ENCODE data around the gene CACNA2D3. TPM values are rescaled to one million over a fixed set of nuclear protein-coding genes. Genes with fewer than 3 reads are reported as not detected.

CACNA2D3 gene
- total RNA-seq, 8 experiments from 2014 or later = 0.49 to 20.7 (median 9.7) TPM; not detected in 1

DNA sequence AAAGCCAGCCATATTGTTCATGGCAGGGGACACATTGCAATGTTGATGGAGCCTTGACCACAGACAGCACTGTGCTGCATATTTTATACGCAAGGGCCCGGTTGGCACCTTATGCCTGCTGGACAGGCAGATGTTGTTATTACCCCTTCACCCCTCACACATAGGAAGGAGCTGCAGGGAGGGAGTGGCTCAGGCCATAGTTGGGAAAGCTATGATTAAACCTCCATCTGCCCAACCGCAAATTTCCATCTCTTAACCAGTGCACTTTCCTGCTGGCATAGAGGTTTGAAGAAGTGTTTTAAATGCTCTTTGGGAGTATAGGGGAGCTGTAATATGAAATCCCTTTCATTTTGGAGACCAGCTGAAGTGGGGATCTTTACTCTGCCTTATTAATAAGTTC, 224.7 kb downstream of the CACNA2D3 start:
- WGBS, 10 experiments = 0 to 83% (median 57%) methylated on average over 1 to 3 of the region's 3 CpGs; no CpG with 5 or more reads in 3 of the 10 experiments
- in situ Hi-C loops (cut with MboI; ENCODE audit: low pct_unique_long_range_greater_than_20kb in 2 of 9, low sequenced_read_pairs in 9 of 9, unreplicated experiment in 9 of 9) = no loop called here
- ATAC-seq (replicated peaks in 6 of 8) = peak in 3 of 8 experiments; percentile 81 to 88 (median 81)

GRCh38 chr3:54347933-54348332, 225.6 kb downstream of the CACNA2D3 start:
- WGBS, 10 experiments = 0 to 100% (median 67%) methylated on average over 1 to 2 of the region's 2 CpGs; no CpG with 5 or more reads in 1 of the 10 experiments
- H3K27ac ChIP-seq = no peak overlapping the region
- H3K4me3 ChIP-seq = no peak overlapping the region
- no peak for ATAC-seq (replicated peaks in 6 of 8)
- peaks cover 37 to 40% of the 10 kb centered on the region in 2 donors for H3K4me1 ChIP-seq (replicated peaks in 1 of 2)
- in situ Hi-C loops (cut with MboI; ENCODE audit: low pct_unique_long_range_greater_than_20kb in 2 of 9, low sequenced_read_pairs in 9 of 9, unreplicated experiment in 9 of 9) = no loop called here

More for the DNA sequence above, 224.7 kb downstream of the CACNA2D3 start:
- peaks cover 37 to 40% of the 10 kb centered on the region in 2 donors for H3K4me1 ChIP-seq (replicated peaks in 1 of 2)
- H3K4me3 ChIP-seq = no peak overlapping the region
- H3K27ac ChIP-seq = no peak overlapping the region

DNA sequence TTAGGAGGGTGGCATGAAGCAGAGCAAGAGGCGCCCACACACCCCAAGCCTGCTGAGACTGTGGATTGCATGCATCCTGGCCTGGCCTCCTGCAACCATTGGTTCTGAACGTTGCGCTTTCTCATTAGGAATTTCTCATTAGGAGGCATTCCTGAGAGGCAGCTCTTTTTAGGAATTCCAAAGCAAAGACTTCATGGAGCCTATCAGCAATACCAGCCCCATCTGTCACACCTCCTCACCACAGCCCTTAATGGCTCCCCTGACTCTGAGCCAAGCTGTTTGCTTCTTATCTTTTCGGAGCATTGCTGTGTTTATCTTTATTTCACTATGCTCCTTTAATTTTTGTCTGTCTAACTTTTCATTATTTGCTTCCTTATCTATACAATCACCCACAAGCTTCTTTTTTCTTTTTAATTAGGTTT, 226.9 kb downstream of the CACNA2D3 start:
- in situ Hi-C loops (cut with MboI; ENCODE audit: low pct_unique_long_range_greater_than_20kb in 2 of 9, low sequenced_read_pairs in 9 of 9, unreplicated experiment in 9 of 9) = no loop called here
- Histone ChIP-seq H3K4me3 (no peak overlapping the region), H3K4me1 (replicated peaks in 1 of 2) (peaks cover 37 to 49% of the 10 kb centered on the region in 2 donors), H3K27ac (no peak overlapping the region)
- 43 to 91% (median 69%) methylated on average over 1 to 3 of the region's 4 CpGs; no CpG with 5 or more reads in 3 of the 10 experiments for WGBS, 10 experiments
- ATAC-seq (replicated peaks in 6 of 8) = no peak

DNA sequence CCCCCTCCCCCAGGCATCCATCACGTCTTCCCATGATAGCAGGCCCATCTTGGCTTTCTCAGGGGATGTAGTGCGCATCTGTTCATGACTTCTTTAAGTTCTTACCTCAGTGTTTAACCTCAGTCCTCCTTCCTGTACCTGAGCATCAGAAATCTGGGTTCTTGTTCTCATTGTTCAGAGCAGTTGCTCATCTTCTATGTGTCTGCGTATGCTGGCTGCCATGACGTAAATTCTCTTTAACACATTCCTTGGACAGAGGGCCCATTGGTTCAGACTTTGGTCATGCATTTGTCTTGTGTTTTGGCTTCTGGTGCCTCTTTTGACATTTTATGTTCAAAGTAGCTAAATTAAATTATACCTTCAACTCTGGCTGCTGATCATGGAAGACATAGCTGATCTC, 227.3 kb downstream of the CACNA2D3 start:
- Histone ChIP-seq H3K27ac (no peak overlapping the region), H3K4me3 (no peak overlapping the region), H3K4me1 (replicated peaks in 1 of 2) (peaks cover 33 to 44% of the 10 kb centered on the region in 2 donors)
- 58 to 100% (median 82%) methylated on average over 2 to 4 of the region's 4 CpGs; no CpG with 5 or more reads in 4 of the 10 experiments for WGBS, 10 experiments
- no peak for ATAC-seq (replicated peaks in 6 of 8)
- in situ Hi-C loops (cut with MboI; ENCODE audit: low pct_unique_long_range_greater_than_20kb in 2 of 9, low sequenced_read_pairs in 9 of 9, unreplicated experiment in 9 of 9) = no loop called here

GRCh38 chr3:54353546-54353945, 231.2 kb downstream of the CACNA2D3 start:
- peak in 1 of 8 experiments; percentile 8 for ATAC-seq (replicated peaks in 6 of 8)
- H3K4me3 ChIP-seq = no peak overlapping the region
- 18 to 95% (median 63%) methylated on average over 1 to 3 of the region's 5 CpGs; no CpG with 5 or more reads in 4 of the 10 experiments for WGBS, 10 experiments
- in situ Hi-C loops (cut with MboI; ENCODE audit: low pct_unique_long_range_greater_than_20kb in 2 of 9, low sequenced_read_pairs in 9 of 9, unreplicated experiment in 9 of 9) = no loop called here
- peaks cover 13 to 24% of the 10 kb centered on the region in 2 donors for H3K4me1 ChIP-seq (replicated peaks in 1 of 2)
- H3K27ac ChIP-seq = no peak overlapping the region

DNA sequence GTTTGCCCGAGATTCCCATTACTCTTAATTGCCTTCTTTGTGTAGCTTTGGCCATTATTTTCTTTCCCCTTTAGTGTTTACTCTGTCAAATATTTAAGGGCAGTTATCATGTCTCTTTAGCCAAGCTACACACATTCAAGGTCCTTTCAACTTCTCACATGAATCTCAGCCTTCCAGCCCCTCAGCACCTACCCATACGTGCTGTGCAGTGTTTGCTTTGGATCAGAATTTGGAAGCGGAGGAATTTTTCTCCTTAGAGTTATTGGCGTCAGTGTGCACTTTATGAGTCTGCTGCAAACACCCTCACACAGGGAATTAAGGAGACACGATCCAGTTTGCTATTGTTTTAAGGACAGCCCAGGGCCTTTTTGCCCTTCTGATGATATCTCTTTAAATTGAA, 231.6 kb downstream of the CACNA2D3 start:
- H3K4me1 ChIP-seq (replicated peaks in 1 of 2) = peaks cover 13 to 24% of the 10 kb centered on the region in 2 donors
- WGBS, 10 experiments = 14 to 87% (median 60%) methylated on average over 1 to 5 of the region's 5 CpGs; no CpG with 5 or more reads in 1 of the 10 experiments
- peak in 1 of 8 experiments; percentile 33 for ATAC-seq (replicated peaks in 6 of 8)
- in situ Hi-C loops (cut with MboI; ENCODE audit: low pct_unique_long_range_greater_than_20kb in 2 of 9, low sequenced_read_pairs in 9 of 9, unreplicated experiment in 9 of 9) = no loop called here
- H3K4me3 ChIP-seq = no peak overlapping the region
- no peak overlapping the region for H3K27ac ChIP-seq

DNA sequence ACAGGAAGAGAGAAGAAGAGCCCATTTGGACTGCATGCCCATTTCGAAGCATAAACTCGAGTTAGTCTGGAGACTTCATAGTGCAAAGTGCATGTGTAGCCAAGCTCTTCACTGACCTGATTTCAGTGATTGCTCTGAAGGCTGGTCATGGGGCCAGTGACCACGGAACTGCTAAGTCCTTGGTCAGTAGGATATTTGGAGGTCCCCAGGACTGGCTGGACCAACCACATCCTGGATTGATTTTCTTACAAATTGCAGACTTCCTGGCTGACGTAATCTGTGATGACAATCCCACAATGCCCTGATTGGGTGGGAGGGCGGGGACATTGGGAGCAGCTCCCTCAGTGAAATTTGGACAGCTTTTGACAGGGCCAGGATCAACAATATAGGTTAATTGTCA, 233.4 kb downstream of the CACNA2D3 start:
- Histone ChIP-seq H3K27ac (no peak overlapping the region), H3K4me3 (no peak overlapping the region), H3K4me1 (replicated peaks in 1 of 2) (peaks cover 4 to 15% of the 10 kb centered on the region in 2 donors)
- in situ Hi-C loops (cut with MboI; ENCODE audit: low pct_unique_long_range_greater_than_20kb in 2 of 9, low sequenced_read_pairs in 9 of 9, unreplicated experiment in 9 of 9) = no loop called here
- no peak for ATAC-seq (replicated peaks in 6 of 8)
- 29 to 100% (median 86%) methylated on average over 1 to 3 of the region's 5 CpGs; no CpG with 5 or more reads in 4 of the 10 experiments for WGBS, 10 experiments

GRCh38 chr3:54356261-54357045, 234.1 kb downstream of the CACNA2D3 start:
- peak in 4 of 8 experiments; percentile 29 to 90 (median 50) for ATAC-seq (replicated peaks in 6 of 8)
- Histone ChIP-seq H3K4me3 (no peak overlapping the region), H3K4me1 (replicated peaks in 1 of 2) (peaks cover 4 to 15% of the 10 kb centered on the region in 2 donors), H3K27ac (no peak overlapping the region)
- WGBS, 10 experiments = 0 to 100% (median 73%) methylated on average over 1 to 6 of the region's 6 CpGs; no CpG with 5 or more reads in 1 of the 10 experiments
- in situ Hi-C loops (cut with MboI; ENCODE audit: low pct_unique_long_range_greater_than_20kb in 2 of 9, low sequenced_read_pairs in 9 of 9, unreplicated experiment in 9 of 9) = no loop called here

DNA sequence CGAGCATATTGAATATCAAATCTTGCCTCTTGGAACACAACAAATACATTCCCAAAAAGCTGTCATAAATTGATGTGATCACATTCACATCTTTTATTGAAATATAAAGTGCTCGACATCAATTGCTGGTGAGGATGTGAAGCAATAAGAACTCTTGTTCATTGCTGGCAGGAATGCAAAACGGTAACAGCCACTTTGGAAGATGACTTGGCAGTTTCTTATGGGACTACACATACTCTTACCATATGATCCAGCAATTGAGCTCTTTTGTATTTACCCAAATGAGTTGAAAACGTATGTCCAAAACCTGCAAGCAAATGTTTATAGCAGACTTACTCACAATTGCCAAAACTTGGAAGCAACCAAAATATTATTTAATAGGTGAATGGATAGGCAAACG, 234.9 kb downstream of the CACNA2D3 start:
- Histone ChIP-seq H3K4me3 (no peak overlapping the region), H3K27ac (no peak overlapping the region), H3K4me1 (replicated peaks in 1 of 2) (peaks cover 4 to 15% of the 10 kb centered on the region in 2 donors)
- ATAC-seq (replicated peaks in 6 of 8) = no peak
- in situ Hi-C loops (cut with MboI; ENCODE audit: low pct_unique_long_range_greater_than_20kb in 2 of 9, low sequenced_read_pairs in 9 of 9, unreplicated experiment in 9 of 9) = no loop called here
- WGBS, 10 experiments = 13 to 100% (median 89%) methylated on average over 2 to 5 of the region's 5 CpGs

GRCh38 chr3:54358316-54358715, 236.0 kb downstream of the CACNA2D3 start:
- H3K4me3 ChIP-seq = no peak overlapping the region
- in situ Hi-C loops (cut with MboI; ENCODE audit: low pct_unique_long_range_greater_than_20kb in 2 of 9, low sequenced_read_pairs in 9 of 9, unreplicated experiment in 9 of 9) = no loop called here
- H3K4me1 ChIP-seq (replicated peaks in 1 of 2) = peaks cover 4 to 14% of the 10 kb centered on the region in 2 donors
- peak in 3 of 8 experiments; percentile 32 to 79 (median 72) for ATAC-seq (replicated peaks in 6 of 8)
- H3K27ac ChIP-seq = no peak overlapping the region
- 0 to 65% (median 15%) methylated on average over 1 to 4 of the region's 4 CpGs; no CpG with 5 or more reads in 1 of the 10 experiments for WGBS, 10 experiments

DNA sequence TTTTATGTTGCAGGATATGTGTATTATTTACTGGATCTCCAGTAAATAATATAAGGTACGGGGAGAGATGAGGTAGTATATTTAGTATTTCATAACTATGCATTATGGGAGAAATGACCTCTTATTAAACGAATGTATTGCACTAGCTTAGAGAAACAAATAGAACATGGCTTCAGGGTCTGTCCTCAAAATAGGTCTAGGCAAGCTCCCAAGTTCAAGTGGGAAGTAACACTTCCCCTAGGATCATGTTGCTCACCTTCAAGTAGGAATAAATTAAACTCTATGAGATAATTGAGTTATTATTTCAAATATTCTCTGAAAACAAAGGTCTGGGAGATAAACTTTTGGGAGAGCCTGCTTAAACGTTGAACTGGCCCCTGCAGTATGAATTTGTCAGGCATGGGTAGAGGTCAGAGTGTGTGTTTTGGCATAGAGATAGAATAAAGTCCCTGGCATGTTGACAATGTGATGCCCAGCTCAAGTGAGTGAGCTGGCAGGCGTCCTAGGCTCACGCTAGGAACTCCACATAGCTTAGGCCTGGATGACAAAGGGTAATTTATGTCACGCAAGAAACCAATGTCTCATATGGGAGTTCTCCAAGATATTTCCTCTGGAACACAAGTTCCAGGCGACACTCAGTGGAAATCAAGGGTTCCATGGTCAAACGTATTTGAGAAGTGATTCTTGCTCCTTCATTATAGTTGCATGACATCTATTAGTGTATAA, 236.8 kb downstream of the CACNA2D3 start:
- WGBS, 10 experiments = 37 to 92% (median 78%) methylated on average over 1 to 8 of the region's 8 CpGs
- Histone ChIP-seq H3K27ac (no peak overlapping the region), H3K4me1 (replicated peaks in 1 of 2) (peaks cover 4 to 12% of the 10 kb centered on the region in 2 donors), H3K4me3 (no peak overlapping the region)
- no peak for ATAC-seq (replicated peaks in 6 of 8)
- in situ Hi-C loops (cut with MboI; ENCODE audit: low pct_unique_long_range_greater_than_20kb in 2 of 9, low sequenced_read_pairs in 9 of 9, unreplicated experiment in 9 of 9) = no loop called here

DNA sequence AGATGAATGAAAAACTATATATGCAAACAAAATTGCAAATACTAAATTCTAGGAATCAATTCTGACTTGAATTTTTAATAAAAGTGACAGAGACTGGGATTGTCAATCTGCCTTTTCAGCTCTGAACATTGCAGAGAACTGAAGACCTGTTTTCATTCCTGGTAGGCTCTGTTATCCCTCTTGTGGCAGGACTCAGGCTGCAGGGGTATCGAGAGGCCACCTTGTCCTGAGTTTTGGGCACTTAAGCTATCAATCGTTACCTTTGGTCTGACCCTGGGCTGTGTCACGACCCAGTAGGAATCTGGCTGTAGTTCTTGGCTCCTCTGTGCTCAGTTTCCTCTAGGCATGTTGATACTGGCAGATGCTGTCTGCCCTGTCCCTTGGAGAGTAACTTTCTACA, 238.0 kb downstream of the CACNA2D3 start:
- in situ Hi-C loops (cut with MboI; ENCODE audit: low pct_unique_long_range_greater_than_20kb in 2 of 9, low sequenced_read_pairs in 9 of 9, unreplicated experiment in 9 of 9) = no loop called here
- Histone ChIP-seq H3K4me3 (no peak overlapping the region), H3K27ac (no peak overlapping the region), H3K4me1 (replicated peaks in 1 of 2) (peaks cover 4 to 20% of the 10 kb centered on the region in 2 donors)
- WGBS, 10 experiments = 8 to 80% (median 60%) methylated on average over 1 to 3 of the region's 3 CpGs; no CpG with 5 or more reads in 5 of the 10 experiments
- no peak for ATAC-seq (replicated peaks in 6 of 8)

DNA sequence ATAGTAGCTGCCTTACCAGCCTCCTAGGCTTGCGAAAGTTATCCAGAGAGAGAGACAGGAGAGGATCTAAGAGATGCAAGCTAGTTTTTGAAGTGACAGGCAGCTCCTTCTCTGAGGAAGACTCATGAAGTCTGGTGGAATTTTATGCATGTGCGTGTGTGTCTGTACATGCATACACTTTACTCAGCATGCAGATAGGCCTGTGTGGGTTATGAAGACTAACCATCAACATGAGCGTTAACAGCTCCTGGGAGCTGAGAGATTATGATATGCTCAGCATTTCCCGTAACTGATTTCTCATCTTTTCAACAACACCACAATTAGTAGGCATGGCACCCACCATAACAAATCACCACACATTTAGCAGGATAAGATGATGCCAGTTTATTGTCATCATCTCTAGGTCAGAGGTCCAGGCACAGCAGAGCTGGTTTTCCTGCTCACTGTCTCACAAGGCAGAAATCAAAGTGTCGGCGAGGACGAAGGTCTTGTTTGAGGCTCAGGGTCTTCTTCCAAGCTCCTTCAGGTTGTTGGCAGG, 239.5 kb downstream of the CACNA2D3 start:
- Histone ChIP-seq H3K4me1 (replicated peaks in 1 of 2) (peaks cover 0 to 14% of the 10 kb centered on the region in 2 donors), H3K4me3 (no peak overlapping the region), H3K27ac (no peak overlapping the region)
- peak in 4 of 8 experiments; percentile 53 to 83 (median 59) for ATAC-seq (replicated peaks in 6 of 8)
- WGBS, 10 experiments = 14 to 100% (median 94%) methylated on average over 1 to 6 of the region's 7 CpGs; no CpG with 5 or more reads in 2 of the 10 experiments
- in situ Hi-C loops (cut with MboI; ENCODE audit: low pct_unique_long_range_greater_than_20kb in 2 of 9, low sequenced_read_pairs in 9 of 9, unreplicated experiment in 9 of 9) = no loop called here

All from motor neuron (in vitro differentiated cells).